OCI-LY1 (cell line): ENCODE data around the gene ALDH5A1.

Experiments used
- H2AFZ ChIP-seq: fragments of 200-600 bp; sonication (generic), shearing (Covaris generic); 2 replicates; pipeline ENCODE4 v1.6.0; 2014; ENCODE audit warnings: antibody characterized with exemption, mild to moderate bottlenecking, low read length
- H3F3A ChIP-seq: fragments of 200-600 bp; sonication (generic), shearing (Covaris generic); 2 replicates; pipeline ENCODE4 v1.6.0; 2014; ENCODE audit warnings: mild to moderate bottlenecking, antibody characterized with exemption, low read length, moderate library complexity; ENCODE audit not compliant: insufficient read depth
- H3K27ac ChIP-seq: fragments of 200-600 bp; sonication (generic); 2 replicates; pipeline ENCODE4 v1.5.1; 2014; ENCODE audit warnings: low read length, mixed run types, mild to moderate bottlenecking, low read depth; ENCODE audit not compliant: poor library complexity, severe bottlenecking
- H3K27me3 ChIP-seq: fragments of 200-600 bp; sonication (generic); 2 replicates; pipeline ENCODE4 v1.6.0; 2014; ENCODE audit warnings: antibody characterized with exemption, mild to moderate bottlenecking, low read length, moderate library complexity; ENCODE audit not compliant: insufficient read depth
- H3K36me3 ChIP-seq: fragments of 200-600 bp; sonication (generic); 2 replicates; pipeline ENCODE4 v1.6.1; 2014; ENCODE audit warnings: mild to moderate bottlenecking, antibody characterized with exemption, low read length, moderate library complexity, mixed read lengths; ENCODE audit not compliant: insufficient read depth
- H3K4me1 ChIP-seq: fragments of 200-600 bp; sonication (generic); 2 replicates; pipeline ENCODE4 v1.5.1; 2014; ENCODE audit warnings: mild to moderate bottlenecking, low read length, moderate library complexity; ENCODE audit not compliant: insufficient read depth, severe bottlenecking
- H3K4me2 ChIP-seq: fragments of 200-600 bp; sonication (generic), shearing (Covaris generic); 2 replicates; pipeline ENCODE4 v1.6.1; 2014; ENCODE audit warnings: low read length
- H3K4me3 ChIP-seq: fragments of 200-600 bp; sonication (generic); 2 replicates; pipeline ENCODE4 v1.5.1; 2014; ENCODE audit warnings: low read length, low read depth, mild to moderate bottlenecking, mixed read lengths; ENCODE audit not compliant: poor library complexity, severe bottlenecking
- H3K79me2 ChIP-seq: fragments of 200-600 bp; shearing (Covaris generic); 2 replicates; pipeline ENCODE4 v1.6.1; 2016; ENCODE audit warnings: mixed run types, low read length, mixed read lengths; ENCODE audit not compliant: insufficient read depth
- H3K9ac ChIP-seq: fragments of 200-600 bp; sonication (generic), shearing (Covaris generic); 2 replicates; pipeline ENCODE4 v1.6.1; 2014; ENCODE audit warnings: mild to moderate bottlenecking, low read length, mixed read lengths
- H3K9me2 ChIP-seq: fragments of 200-600 bp; sonication (generic), shearing (Covaris generic); 2 replicates; pipeline ENCODE4 v1.6.1; 2014; ENCODE audit warnings: low read depth, mild to moderate bottlenecking, low read length, mixed read lengths
- H3K9me3 ChIP-seq: fragments of 200-600 bp; shearing (Covaris generic); 2 replicates; pipeline ENCODE4 v1.6.1; 2014; ENCODE audit warnings: low read length, mixed read lengths
- H4K20me1 ChIP-seq: fragments of 200-600 bp; sonication (generic), shearing (Covaris generic); 2 replicates; pipeline ENCODE4 v1.6.0; 2016; ENCODE audit warnings: mild to moderate bottlenecking, low read length; ENCODE audit not compliant: insufficient read depth
- EZH2 ChIP-seq: fragments of 200-600 bp; sonication (generic), shearing (Covaris generic); IDR thresholded peaks from 2 replicates; pipeline ENCODE4 v1.8.0; 2017; ENCODE audit warnings: borderline replicate concordance, mixed run types, mild to moderate bottlenecking, antibody characterized with exemption, low read length, moderate library complexity, mixed read lengths
- TF ChIP-seq, protein P1 (sequence below): fragments of 200-600 bp; sonication (generic), shearing (Covaris generic); IDR thresholded peaks from 2 replicates; pipeline ENCODE4 v1.5.1; 2017; ENCODE audit warnings: mild to moderate bottlenecking, antibody characterized with exemption, low read length, moderate library complexity, mixed read lengths

ALDH5A1 gene

GRCh38 chr6:24448396-24448795 is 46.4 kb upstream of the ALDH5A1 start:
- H2AFZ ChIP-seq: no peak overlapping the region
- no peaks in the 10 kb centered on the region for H3K4me1 ChIP-seq
- no peaks in the 10 kb centered on the region for H3K9me3 ChIP-seq
- TF ChIP-seq EZH2: no peak
- TF ChIP-seq, protein P1, sequence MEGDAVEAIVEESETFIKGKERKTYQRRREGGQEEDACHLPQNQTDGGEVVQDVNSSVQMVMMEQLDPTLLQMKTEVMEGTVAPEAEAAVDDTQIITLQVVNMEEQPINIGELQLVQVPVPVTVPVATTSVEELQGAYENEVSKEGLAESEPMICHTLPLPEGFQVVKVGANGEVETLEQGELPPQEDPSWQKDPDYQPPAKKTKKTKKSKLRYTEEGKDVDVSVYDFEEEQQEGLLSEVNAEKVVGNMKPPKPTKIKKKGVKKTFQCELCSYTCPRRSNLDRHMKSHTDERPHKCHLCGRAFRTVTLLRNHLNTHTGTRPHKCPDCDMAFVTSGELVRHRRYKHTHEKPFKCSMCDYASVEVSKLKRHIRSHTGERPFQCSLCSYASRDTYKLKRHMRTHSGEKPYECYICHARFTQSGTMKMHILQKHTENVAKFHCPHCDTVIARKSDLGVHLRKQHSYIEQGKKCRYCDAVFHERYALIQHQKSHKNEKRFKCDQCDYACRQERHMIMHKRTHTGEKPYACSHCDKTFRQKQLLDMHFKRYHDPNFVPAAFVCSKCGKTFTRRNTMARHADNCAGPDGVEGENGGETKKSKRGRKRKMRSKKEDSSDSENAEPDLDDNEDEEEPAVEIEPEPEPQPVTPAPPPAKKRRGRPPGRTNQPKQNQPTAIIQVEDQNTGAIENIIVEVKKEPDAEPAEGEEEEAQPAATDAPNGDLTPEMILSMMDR: no peak
- no peaks in the 10 kb centered on the region for H3F3A ChIP-seq
- H3K27me3 ChIP-seq: no peaks in the 10 kb centered on the region
- no peak overlapping the region for H3K4me2 ChIP-seq
- H3K9ac ChIP-seq: no peak overlapping the region
- no peak overlapping the region for H3K4me3 ChIP-seq
- no peaks in the 10 kb centered on the region for H3K36me3 ChIP-seq
- H3K9me2 ChIP-seq: no peaks in the 10 kb centered on the region
- no peaks in the 10 kb centered on the region for H4K20me1 ChIP-seq
- H3K27ac ChIP-seq: no peak overlapping the region
- H3K79me2 ChIP-seq: no peaks in the 10 kb centered on the region

GRCh38 chr6:24448828-24449525 is 45.8 kb upstream of the ALDH5A1 start:
- H3K79me2 ChIP-seq: no peaks in the 10 kb centered on the region
- H3K9me2 ChIP-seq: no peaks in the 10 kb centered on the region
- no peaks in the 10 kb centered on the region for H3F3A ChIP-seq
- H2AFZ ChIP-seq: no peak overlapping the region
- peaks cover 3% of the 10 kb centered on the region; the same call in 1 of the 2 replicates for H3K36me3 ChIP-seq
- TF ChIP-seq, protein P1: no peak
- no peak for TF ChIP-seq EZH2
- H4K20me1 ChIP-seq: no peaks in the 10 kb centered on the region
- no peak overlapping the region for H3K4me2 ChIP-seq
- H3K4me1 ChIP-seq: no peaks in the 10 kb centered on the region
- H3K27me3 ChIP-seq: no peaks in the 10 kb centered on the region
- H3K4me3 ChIP-seq: no peak overlapping the region
- H3K9me3 ChIP-seq: no peaks in the 10 kb centered on the region
- no peak overlapping the region for H3K27ac ChIP-seq
- H3K9ac ChIP-seq: no peak overlapping the region

- H3K27me3 ChIP-seq: no peaks in the 10 kb centered on the region
- H3K4me3 ChIP-seq: no peak overlapping the region
- TF ChIP-seq, protein P1: no peak
- TF ChIP-seq EZH2: no peak
- no peaks in the 10 kb centered on the region for H3K9me2 ChIP-seq
- no peak overlapping the region for H3K27ac ChIP-seq
- H3F3A ChIP-seq: no peaks in the 10 kb centered on the region
- no peaks in the 10 kb centered on the region for H3K79me2 ChIP-seq
- no peak overlapping the region for H3K9ac ChIP-seq
- no peaks in the 10 kb centered on the region for H3K4me1 ChIP-seq
- no peak overlapping the region for H2AFZ ChIP-seq
- H3K4me2 ChIP-seq: no peak overlapping the region
- no peaks in the 10 kb centered on the region for H3K9me3 ChIP-seq
- peaks cover 3% of the 10 kb centered on the region; the same call in 1 of the 2 replicates for H3K36me3 ChIP-seq
- no peaks in the 10 kb centered on the region for H4K20me1 ChIP-seq
Observed at GRCh38 chr6:24451581-24452388, 43.0 kb upstream of the ALDH5A1 start.
